Stomach (tissue), 4 donors: Measurements from ENCODE around the gene DNAAF8.

Experiments
- EP300 ChIP-seq: sonication (generic); formaldehyde crosslinking; IDR thresholded peaks from one replicate; pipeline ENCODE4 v1.6.1; 2017; ENCODE audit warnings: antibody characterized with exemption
- POLR2AphosphoS5 ChIP-seq, 3 donors: sonication (generic); formaldehyde crosslinking; IDR thresholded peaks; one replicate each; pipeline ENCODE4 v1.6.1; 2016; ENCODE audit warnings: antibody characterized with exemption in 3 of 3
- TF ChIP-seq, protein P1 (sequence below), 7 experiments: fragments of 450-650 bp in 4 of 7; fragments of 200-600 bp in 3 of 7; sonication (generic) in 3 of 7; IDR thresholded peaks; one replicate each; pipeline ENCODE4 v1.5.1; 2016 to 2019; ENCODE audit warnings: antibody characterized with exemption in 7 of 7, control low read depth in 2 of 7, mild to moderate bottlenecking in 1 of 7

DNA sequence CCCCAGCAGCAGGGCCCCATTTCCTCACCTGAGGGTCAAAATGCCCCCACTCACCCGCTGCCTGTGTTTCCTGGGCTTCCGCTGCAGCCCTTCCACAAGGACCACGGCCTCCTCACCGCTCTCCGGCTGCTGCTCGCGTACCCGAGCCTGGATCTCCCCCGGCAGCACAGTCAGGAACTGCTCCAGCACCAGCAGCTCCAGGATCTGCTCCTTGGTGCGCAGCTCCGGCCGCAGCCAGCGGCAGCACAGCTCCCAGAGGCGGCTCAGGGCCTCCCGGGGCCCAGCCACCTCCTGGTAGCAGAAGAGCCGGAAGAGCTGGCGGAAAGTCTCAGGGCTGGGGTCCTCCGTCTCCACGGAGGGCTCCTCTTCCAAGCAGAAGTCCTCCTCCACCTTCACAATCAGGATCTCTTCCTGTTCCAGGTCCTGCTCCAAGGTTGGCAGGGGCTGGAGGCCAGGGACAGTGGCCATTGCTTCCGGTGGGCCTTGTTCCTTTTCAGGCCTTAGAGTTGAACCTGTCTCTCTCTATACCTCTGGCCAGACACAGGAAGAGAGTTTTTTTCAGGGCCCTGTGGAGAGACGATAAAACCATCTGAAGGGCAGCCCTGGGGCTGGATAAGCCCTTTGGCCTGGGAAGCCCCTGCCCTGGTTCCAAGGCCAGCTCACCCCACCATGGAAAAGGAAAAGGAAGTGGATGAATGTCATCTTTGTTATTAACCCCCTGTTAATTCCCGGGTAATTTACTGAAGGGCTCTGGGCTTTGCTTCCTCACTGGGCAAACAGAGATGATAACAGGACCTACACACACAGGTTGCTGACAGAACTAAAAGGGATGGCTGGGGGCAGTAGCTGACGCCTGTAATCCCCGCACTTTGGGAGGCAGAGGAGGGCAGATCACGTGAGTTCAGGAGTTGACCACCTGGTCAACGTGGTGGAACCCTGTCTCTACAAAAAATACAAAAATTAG is 31.5 kb downstream of the DNAAF8 start:
- TF ChIP-seq, protein P1, sequence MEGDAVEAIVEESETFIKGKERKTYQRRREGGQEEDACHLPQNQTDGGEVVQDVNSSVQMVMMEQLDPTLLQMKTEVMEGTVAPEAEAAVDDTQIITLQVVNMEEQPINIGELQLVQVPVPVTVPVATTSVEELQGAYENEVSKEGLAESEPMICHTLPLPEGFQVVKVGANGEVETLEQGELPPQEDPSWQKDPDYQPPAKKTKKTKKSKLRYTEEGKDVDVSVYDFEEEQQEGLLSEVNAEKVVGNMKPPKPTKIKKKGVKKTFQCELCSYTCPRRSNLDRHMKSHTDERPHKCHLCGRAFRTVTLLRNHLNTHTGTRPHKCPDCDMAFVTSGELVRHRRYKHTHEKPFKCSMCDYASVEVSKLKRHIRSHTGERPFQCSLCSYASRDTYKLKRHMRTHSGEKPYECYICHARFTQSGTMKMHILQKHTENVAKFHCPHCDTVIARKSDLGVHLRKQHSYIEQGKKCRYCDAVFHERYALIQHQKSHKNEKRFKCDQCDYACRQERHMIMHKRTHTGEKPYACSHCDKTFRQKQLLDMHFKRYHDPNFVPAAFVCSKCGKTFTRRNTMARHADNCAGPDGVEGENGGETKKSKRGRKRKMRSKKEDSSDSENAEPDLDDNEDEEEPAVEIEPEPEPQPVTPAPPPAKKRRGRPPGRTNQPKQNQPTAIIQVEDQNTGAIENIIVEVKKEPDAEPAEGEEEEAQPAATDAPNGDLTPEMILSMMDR (IDR thresholded peaks at IDR 0.05), result no peak
- no peak for TF ChIP-seq EP300
- no peak for TF ChIP-seq POLR2AphosphoS5 (IDR thresholded peaks at IDR 0.05)
